Pons (tissue), 1 donor: ENCODE measurements around the gene COL26A1.

Experiments
- DNase-seq: peaks from one replicate; pipeline ENCODE4 v3.0.0-alpha.2; 2016; ENCODE audit warnings: low spot score

Gene COL26A1

DNA sequence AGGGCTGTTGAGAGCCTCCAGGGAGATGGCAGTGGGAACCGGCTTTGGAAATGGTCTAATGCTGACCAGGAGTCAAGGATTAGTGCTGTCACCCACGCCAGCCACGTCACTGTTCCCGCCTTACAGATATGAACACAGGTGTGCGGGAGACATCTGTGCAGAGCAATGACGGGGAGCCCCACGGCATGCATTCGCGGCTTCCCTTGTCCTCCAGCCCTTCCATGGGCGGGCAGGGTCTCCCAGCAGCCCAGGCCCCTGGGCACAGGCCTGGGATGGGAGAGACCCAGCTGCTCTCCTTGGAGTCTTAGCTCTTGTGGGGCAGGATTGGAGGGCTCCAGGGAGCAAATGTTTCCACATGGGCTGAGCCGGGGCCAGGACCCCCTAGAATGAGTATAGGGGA is 172.2 kb downstream of the COL26A1 start:
- no peak for DNase-seq

- DNase-seq = no peak
Measured at GRCh38 chr7:101535351-101535751, 172.7 kb downstream of the COL26A1 start.

GRCh38 chr7:101536232-101536631 is 173.6 kb downstream of the COL26A1 start:
- DNase-seq = no peak

DNA sequence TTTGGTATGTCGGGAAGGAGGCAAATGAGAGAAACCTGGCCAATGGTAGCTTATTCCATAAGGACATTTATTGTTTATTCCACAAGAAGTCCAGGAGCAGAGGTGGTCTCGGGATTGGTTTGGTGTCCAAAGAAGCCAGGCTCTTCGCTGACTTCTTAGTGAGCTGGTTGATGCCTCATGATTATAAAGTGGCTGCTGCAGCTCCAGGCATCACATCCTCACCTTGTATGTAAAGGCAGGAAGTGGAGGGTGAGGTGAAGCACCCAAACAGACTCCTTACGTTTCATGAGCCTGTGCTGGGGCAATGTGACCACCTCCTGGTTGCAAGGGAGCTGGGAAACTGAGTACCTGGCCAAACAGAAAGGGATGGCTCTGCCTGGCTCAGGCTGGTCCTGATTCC is 174.0 kb downstream of the COL26A1 start:
- DNase-seq = no peak

GRCh38 chr7:101537205-101537604 is 174.5 kb downstream of the COL26A1 start:
- no peak for DNase-seq

- no peak for DNase-seq
Measured at GRCh38 chr7:101537935-101538595, 175.4 kb downstream of the COL26A1 start.

GRCh38 chr7:101538596-101539459 is 176.2 kb downstream of the COL26A1 start:
- peak; percentile 5 for DNase-seq

- no peak for DNase-seq
Measured at GRCh38 chr7:101539784-101540183, 177.1 kb downstream of the COL26A1 start.

DNA sequence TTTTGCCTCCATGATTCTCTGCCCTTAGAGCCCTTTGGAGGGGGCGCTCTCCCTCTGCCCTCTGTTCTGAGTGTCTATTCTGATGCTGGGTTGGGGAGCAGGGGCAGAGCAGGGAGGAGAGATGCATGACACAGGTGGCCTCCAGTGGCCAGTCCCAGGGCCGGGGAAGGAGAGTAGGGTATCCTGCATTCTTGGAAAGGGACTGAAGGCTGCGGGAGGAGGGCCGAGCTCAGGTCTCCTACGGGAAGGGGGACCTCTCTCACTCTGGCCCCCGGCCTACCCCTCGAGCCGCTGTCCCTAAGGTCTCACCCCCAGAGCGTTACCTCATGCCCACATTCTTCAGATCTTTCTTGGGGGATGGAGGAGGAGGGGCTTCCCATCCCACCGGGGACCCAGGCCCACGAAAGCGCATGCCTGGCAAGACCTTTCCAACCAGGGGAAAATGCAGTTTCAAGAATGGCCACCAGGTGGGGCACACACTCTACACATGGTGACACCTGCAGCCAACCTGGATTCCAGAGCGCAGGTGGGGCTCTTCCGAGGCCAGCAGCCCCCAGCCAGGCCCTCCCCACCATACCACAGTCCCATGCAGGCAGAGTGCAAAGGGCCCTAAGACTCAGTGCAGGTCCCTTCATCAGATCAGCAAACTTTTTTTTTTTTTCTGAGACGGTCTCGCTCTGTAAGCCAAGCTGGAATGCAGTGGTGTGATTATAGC is 180.0 kb downstream of the COL26A1 start:
- peak; percentile 30 for DNase-seq

DNA sequence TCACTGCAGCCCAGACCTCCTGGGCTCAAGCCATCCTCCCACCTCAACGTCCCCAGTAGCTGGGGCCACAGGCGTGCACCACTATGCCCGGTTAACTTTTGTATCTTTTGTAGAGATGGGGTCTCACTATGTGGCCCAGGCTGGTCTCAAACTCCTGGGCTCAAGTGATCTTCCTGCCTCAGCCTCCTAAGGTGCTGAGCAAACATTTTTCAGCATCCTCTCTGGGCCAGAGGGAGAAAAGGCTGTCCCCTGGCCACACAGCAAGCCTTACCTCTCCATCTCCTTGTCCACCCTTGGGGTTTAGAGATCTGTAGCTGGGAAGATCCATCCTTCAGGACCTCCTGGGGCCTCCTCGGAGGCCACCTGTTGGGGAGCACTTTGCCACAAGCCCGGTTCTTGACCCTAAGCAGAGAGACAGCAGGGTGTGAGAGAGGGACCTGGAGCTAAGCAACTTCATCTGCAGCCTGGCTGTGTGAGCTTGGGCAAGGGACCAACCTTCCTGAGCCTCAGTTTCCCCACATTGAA is 180.6 kb downstream of the COL26A1 start:
- no peak for DNase-seq

- DNase-seq = no peak
Measured at GRCh38 chr7:101543846-101544245, 181.2 kb downstream of the COL26A1 start.

- DNase-seq = no peak
Measured at GRCh38 chr7:101545441-101546190, 182.9 kb downstream of the COL26A1 start.

GRCh38 chr7:101546308-101546936 is 183.7 kb downstream of the COL26A1 start:
- DNase-seq = no peak

GRCh38 chr7:101547022-101547915 is 184.6 kb downstream of the COL26A1 start:
- DNase-seq = no peak

DNA sequence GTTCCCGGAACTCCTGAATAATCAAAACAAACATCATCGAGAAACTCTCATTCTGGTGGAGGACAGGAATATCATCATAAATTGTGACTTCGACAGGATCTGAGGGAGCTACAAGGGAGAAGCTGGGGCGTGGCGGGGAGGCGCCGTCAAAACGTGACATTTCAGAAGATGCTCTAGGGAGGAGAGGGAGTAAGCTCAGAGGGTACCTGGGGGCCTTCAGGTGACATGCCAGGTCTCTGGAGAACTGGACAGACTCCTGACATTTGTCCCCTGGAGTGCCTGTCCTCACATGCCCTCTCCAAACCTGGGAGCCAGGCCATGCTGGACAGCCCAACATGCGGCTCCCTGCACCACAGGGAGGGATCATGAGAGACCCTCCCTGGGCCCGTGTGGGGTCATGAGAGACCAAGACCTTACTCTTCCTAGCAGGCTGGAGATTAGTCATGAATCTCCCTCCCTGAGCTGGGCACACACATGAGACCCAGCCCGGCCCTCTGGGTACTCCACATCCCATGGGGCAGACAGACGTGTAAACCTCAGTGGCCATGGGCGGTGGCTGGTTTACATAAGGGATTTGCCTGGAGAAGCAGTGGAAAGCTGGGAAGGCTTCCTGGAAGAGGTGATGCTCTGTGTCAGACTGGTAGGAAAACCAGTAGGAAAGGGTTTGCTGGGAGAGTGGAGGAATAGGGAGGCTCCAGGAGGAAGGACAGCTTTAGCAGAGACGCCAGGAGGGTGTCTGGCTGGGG is 185.4 kb downstream of the COL26A1 start:
- DNase-seq = no peak

DNA sequence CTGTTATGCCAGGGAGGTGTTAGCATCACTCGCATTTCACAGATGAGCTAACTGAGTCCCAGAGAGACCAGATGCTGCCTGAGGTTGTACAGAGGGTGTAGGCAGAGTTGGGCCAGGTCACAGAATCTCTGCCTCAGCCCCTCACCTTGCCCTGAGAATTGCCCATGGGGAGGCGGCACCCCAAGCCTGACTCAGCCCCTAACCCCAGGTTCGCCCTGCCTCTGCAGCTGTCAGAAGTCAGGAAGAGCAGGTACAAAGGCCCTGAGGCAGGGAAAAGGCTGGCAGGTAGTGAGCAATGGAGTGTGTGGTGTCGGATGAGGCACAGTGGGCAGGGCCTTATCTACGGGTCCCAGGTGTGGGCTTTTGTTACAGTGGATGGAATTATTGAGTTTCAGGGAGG is 187.1 kb downstream of the COL26A1 start:
- DNase-seq = no peak

DNA sequence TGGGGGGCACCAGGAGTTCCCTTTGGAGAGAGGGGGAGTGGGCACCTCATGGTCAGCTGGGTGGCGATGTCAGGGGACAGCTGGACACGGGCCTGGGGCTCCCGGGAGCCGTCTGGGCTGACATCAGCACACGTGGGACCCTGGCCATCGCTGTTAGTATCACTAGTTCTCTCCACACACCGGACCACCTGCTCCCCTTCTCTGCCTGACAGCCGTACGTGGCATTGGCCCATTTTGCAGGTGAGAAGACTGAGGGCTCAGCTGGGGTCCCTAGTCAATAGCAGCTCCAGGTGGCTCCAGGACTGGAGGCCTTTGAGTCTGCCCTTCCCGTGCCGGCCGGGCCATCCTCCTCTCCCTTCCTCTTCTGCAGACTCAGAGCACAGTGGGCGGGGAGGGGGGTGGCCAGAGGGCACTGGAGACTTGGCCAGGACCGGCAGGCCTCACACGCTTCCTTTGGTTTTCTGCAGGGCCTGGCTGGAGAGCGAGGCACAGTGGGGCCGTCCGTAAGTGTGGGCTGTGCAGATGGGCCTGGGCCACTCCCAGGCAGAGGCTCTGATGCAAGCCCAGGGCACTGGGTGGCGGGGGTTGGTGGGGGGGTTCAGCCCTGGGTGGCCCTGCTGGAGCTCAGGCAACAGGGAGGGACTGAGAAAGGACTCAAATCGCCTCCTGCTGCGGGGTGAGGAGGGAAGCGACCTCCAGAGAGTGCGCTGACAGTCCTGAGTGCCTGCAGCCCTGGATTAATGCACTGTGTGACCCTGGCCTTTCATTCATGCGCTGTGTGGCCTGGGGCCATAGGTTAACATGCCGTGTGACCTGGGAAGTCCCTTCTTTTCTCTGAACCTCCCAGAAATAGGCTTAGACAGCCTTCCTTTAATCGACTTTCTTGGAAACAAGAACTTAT is 188.2 kb downstream of the COL26A1 start:
- DNase-seq = no peak

GRCh38 chr7:101553018-101553770 is 190.5 kb downstream of the COL26A1 start:
- DNase-seq = no peak
